ENCODE measurements around the gene SLC25A45.

SLC25A45 gene

DNA sequence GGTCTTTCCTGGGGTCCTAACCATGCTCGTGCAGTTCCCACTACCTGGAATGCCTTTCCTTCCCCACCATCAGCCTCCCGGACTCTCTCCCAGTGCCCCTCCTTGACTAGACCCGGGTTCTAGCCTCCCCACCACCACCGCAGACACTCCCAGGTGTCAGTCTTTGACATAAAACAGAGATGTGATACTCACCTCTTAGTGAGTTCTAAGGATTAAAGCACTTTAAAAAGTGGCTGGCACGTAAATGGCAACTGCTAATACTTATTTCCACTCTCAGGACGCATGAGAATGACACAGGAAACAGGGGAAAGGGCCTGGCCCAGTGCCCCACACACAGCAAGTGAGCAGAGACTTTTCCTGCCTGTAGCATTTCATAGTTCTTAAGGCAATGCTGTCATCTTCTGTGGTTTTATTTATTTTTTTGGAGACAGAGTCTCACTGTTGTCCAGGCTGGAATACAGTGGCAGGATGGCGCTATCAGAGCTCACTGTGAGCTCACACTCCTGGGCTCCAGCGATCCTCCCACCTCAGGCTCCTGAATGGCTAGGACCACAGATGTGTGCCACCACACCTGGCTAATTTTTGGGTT, 1.9 kb upstream of the SLC25A45 start:
- DNase-seq = no peak

DNA sequence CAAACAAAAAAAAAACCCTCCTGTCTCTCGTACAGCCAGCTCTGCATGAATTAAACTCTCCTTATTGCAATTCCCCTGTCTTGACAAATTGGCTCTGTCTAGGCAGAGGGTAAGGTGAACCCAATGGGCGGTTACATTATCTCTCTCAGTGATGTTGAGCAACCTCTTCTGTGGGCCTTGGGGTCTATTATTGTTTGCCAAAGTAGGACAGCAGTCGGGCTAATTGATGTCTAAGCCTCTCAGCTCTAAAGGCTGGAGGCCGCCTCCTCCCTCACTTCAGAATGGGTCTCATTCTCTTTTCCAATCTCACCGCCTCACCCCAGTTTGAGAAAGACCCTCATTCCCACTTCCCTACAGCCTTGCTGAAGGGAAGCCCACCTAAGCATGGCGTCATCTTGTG, 1.3 kb upstream of the SLC25A45 start:
- DNase-seq = no peak

DNA sequence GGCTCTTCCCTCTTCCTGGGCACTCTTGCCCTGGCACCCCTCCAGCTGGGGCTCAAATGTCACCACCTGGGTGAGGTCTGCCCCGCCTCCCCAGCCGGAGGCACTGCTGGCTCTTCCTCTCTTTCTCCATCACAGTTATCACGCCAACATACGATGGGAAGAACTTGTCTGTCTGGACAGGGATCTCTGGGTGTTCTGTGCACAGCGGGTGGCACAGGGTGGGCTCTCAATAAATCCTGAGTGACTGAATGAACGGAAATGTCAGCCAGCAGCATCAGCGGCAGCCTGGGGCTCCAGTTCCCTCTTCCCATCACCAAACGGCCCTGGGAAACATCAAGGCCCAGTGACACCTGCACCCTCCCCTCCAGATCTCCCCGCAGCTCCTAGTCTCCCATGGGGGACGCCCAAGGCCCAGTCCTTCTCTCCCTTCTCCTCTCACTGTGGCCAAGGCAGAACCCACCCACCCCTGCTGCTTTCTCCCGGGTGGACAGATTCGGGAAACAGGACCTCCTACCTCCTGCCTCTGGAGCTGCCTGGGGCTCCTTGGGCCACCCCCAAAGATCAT, 440 bp upstream of the SLC25A45 start:
- no peak for DNase-seq

- DNase-seq = no peak
These were observed 772 bp downstream of the SLC25A45 start for GRCh38 chr11:65381716-65382032.

DNA sequence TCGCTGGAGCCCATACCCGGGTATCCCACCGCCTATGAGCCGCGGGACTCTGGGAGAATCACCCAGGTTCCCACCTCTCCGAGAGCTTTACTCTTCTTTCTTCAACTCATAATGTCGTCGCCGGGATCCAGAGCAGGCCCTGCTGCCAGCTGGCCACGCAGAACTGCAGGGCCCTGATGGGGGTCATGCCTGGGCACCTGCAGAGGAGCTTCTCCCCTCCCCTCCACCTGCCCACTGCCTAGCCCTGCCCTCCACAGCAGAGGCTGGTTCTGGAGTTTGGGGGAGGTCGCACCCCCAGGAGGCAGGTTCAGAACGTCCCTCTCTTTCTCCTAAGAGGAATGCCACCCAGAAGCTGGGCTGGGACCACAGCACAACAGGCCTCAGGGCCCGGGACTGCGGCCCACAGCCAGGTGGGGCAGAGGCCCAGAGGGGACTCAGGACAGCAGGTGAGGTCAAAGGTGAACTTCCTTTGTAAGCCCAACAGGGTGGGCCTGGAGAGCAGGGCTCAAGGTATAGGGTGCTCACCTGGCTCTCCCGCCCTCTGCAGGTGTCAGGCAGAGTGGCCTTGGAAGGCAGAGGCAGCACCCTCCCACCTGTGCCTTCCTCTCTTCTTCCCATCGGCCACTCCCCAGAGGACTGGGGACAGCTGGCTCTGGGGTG, 1.9 kb downstream of the SLC25A45 start:
- DNase-seq = no peak

DNA sequence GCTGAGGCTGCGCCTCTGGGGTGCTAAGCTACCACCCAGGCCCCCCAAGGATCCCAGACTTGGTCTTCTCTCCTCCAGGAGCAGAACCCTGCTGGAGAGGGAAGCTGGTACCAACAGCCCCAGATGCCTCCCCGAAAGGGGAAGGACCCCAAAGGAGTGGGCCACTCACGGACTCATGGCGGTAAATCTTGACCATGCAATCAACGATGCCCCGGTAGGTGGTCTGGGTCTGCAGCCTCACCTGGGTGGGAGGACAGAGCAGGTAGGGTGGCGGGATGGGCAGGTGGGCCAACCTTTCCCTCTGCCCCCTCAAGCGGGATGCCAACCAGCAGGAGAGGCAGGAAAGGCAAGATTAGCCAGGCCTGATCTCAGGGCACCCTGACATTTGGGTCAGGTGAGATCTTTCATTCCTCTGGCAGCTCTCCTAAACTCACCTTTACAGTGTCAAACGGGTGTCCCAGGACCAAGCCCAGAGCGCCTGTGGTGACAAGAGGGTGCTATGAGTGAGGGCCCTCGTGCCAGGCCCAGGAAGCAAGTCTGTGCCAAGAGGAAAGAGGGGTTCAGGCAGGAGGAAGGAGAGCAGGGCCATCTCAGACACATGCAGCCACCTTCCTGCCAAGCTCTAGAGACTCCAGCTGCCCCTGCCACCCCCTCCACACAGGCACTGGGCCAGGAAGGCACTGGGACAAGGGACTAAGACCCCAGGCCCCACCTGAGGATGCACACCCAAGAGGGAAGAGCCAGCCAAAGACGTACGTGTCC, 2.6 kb downstream of the SLC25A45 start:
- no peak for DNase-seq

- DNase-seq = no peak
These were observed 3.4 kb downstream of the SLC25A45 start for GRCh38 chr11:65378928-65379638.

- no peak for DNase-seq
These were observed 4.1 kb downstream of the SLC25A45 start for GRCh38 chr11:65378208-65378927.

DNA sequence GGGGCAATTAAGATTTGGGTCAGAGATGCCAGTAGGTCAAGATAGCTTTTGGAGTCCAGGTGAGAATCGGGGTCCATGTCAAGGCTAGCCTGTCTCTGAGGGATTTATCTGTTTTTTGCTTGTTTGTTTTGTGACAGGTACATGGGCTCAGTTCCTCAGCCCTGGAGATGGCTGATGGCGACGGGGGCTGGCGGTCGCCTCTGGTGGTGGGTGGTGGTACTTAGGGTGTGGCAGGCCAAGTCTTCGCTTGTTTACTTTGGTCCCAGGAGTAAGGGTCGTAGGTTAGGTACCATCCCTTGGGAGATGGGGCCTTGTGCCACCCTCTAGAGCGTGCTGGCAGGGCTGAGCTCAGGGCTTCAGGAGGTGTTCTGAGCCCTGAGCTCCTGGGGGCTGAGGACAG, 4.7 kb downstream of the SLC25A45 start:
- DNase-seq = no peak

DNA sequence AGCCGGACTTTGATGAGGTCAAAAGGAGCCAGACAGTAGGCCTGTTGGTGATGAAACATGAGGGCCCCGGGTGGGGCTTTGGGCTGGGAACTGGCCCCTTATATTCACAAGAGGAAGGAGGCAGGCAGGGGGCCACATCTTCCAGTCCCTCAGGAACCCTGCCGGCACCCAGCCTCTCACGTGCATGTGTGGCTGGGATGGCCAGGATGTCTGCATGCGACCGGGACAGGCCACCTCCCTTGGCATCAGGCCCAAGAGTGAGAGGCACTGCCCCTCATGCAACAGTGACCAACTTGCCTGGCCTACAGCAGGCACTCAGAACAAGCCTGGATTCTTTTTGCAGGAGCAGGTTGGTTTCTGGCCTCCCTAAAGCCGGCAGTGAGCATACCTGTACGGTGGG, 5.4 kb downstream of the SLC25A45 start:
- no peak for DNase-seq

GRCh38 chr11:65376138-65376713, 6.2 kb downstream of the SLC25A45 start:
- no peak for DNase-seq

GRCh38 chr11:65375012-65375411, 7.4 kb downstream of the SLC25A45 start:
- no peak for DNase-seq

- DNase-seq = no peak
These were observed 8.4 kb downstream of the SLC25A45 start for GRCh38 chr11:65373839-65374580.

DNA sequence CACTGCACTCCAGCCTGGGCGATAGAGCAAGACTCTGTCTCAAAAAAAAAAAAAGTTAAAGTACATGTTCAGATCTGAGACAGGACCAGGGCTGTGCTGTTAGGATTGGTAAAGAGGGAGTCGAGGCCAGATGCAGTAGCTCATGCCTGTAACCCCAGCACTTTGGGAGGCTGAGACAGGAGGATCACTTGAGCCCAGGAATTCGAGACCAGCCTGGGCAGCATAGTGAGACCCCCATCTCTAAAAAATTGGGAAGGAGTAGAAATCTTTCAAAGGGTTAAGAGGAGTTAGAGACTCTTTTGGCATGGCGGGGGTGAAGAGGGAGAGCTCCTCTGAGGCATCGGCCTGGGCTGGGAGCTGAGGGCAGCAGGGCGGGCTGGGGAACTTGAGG, 11.8 kb downstream of the SLC25A45 start:
- DNase-seq = no peak

DNA sequence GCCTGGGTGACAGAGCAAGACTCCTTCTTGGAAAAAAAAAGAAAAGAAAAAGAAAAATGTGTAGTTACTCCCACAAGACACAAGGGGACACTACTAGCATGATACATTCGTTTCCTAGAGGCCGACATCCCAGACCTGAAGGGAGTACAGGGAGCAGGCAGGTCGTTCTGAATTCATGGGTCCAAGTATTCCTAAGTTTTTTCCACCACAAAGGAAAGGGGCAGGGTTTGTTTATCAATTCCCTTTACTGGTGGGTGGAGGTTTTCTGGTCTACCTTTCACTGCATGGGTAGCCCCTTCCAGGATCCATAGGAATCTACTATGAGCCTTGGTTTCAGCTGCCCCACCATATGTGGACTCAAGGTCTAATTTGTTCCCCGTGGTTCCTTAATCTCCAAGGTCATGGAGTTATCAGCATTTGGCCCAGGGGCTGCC, 16.1 kb downstream of the SLC25A45 start:
- DNase-seq = peak; percentile 53

DNA sequence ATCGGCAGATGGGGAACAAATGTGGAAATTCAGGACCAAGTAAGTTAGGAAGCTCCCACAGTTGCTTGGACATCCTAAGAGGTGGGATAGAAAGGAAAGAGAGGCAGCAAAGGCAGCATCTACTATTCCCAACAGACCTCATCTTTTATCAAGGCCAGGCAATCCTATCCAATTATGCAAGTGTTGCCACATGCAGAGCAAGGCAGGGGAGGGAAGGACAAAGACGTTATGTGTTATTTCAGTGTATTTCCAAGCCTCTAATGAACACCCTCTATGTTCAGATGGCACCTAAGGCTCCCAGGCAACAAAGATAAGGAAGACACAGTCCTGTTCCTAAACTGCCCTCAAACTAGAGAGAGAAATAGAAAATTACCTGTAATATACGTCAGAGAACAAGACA, 18.7 kb downstream of the SLC25A45 start:
- no peak for DNase-seq

DNA sequence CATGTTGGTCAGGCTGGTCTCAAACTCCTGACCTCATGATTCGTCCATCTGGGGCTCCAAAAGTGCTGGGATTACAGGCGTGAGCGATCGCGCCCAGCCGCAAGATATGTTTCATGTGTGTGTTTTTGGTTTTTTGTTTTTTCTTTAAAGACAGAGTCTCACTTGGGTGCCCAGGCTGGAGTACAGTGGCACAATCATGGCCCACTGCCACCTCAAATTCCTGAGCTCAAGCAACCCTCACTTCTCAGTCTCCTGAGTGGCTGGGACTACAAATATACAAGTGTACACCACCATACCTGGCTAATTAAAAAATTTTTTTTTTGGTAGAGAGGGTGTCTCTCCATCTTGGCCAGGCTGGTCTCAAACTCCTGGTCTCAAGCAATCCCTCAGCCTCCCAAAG, 19.5 kb downstream of the SLC25A45 start:
- no peak for DNase-seq

DNA sequence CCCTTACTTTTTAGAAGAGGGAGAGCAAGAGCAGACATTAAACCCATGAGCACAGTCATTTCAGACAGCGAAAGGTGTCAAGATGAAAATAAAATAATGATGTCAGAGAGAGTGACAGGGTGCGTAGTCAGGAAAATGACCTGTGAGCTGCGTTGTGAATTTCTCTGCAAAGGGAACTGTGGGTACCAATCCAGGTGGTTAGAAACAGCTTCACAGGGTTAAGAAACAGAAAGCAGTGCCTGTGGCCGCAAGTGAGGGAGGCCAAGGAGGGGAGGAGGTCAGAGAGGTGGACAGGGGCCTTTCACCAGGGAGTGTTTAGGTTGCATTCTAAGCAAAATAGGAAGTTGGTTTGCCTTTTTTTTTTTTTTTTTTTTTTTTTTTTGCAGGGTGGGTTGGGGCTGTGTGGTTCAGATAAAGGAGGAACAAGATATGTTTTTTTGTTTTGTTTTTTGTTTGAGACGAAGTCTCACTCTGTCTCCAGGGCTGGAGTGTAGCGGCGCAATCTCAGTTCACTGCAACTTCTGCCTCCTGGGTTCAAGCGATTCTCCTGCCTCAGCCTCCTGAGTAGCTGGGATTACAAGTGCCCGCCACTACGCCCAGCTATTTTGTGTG, 20.0 kb downstream of the SLC25A45 start:
- no peak for DNase-seq

DNA sequence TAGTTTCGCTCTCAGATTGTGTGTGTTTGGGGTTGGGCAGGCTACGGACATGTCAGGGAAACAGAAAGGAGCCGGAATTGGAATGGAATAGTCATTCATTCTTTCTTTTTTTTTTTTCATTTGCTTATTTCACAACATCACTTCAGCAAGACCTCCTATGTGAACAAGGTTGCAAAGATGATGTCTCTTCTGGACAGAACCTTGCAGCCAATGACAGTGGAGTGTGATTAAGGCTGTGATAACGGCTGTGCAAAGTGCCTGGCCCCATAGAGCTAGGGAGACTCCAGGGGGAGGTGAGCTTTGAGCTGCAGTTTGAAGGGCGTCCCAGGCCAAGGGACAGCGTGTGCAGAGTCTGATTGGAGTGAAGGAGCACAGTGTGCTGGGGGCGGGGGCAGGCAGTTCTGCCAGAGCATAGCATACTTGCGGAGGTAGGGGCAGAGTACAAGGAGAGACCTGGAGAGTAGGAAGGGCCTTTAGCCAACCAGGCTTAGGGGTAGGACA, 24.5 kb downstream of the SLC25A45 start:
- DNase-seq = no peak

DNA sequence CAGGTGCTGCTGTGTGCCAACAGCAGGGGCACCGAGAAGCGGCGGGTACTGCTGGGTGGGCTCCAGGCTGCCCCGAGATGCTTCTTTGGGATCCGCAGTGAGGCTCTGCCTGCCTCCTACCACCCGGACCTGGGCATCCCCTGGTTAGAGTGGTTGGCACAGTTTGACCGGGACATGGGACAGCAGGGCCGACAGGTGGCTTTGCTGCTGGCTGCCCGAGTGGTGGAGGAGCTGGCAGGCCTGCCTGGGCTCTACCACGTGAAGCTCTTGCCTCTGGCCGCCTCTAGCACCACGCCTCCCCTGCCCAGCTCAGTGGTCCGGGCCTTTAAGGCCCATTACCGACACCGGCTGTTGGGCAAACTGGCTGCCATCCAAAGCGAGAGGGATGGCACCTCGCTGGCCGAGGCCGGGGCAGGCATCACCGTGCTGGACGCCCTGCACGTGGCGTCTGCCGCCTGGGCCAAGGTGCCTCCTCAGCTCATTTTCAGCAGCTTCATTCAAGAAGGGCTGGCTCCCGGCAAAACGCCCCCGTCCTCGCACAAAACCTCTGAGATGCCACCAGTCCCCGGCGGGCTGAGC, 26.0 kb downstream of the SLC25A45 start:
- DNase-seq = no peak
